Measurements from ENCODE around the gene CFAP410.

Gene CFAP410

GRCh38 chr21:44329971-44330681 is 9.1 kb downstream of the CFAP410 start:
- DNase-seq = no peak

DNA sequence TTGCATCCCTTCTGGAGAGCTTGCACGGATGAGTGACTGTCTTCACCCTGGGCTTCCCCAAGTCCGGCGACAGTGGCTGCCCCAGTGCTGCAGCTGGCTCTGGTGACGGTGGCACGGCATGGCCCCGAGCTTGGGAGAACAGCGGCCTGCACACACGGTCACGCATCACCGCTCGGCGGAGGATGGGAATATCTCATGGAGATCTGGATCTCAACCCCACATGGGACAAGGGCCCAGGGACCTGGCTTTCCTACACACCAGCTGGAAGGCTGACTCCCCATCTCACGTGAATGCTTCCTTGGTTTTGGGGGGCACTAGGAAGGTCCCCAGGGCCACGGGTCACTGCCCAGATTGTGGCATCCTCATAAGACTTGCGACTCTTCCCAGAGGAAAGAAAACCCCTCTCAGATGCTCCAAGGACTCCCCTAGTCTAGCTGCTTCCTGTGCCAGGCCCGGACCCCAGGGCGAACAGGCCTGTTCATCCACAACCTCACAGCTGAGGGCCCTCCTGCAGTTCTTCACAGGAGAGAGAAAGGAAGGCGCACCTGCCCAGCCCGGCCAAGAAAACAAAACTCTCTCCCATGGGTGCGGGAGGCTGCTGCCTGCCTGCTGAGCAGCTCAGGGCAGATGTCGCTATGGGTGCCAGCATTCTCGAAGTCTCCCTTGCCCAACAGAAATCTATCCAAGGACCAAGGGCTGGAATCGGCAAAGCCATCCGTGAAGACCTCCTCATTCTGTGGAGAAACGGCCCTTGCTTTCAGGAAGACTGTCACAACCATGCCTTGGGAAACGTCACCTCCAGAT is 9.9 kb downstream of the CFAP410 start:
- DNase-seq = no peak

DNA sequence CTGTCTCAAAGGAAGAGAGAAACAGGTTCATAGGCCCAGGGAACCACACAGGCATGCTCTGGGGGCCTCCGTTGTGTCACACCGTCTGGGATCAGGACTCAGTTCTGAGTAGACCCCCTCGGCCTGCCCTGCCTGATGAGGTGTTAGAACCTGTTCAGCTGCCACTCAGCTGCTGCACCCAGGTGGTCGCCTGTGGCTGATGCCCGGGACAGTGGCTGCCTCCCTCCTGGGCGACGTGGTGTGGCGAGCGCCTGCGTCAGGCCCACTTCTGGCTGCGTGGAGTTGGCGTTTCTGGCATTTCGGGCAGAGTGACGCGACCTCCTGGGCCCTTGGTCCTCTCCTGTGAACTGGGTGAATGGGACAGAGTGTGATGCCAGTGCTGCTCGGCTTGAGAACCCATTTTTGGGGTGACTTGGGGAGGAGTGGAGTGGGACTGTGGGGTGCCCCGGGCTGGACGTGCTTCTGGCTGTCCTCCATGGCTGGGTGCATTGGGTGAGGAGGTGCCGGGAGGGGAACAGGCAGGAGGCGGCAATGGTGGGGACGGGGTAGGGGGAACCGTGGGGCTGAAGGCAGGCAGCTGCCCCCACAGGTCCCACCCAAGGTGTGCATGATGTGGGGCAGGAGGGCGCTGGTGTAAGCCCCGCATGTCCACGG is 10.8 kb downstream of the CFAP410 start:
- no peak for DNase-seq

GRCh38 chr21:44327603-44327974 is 11.6 kb downstream of the CFAP410 start:
- no peak for DNase-seq

GRCh38 chr21:44326716-44327602 is 12.2 kb downstream of the CFAP410 start:
- no peak for DNase-seq

DNA sequence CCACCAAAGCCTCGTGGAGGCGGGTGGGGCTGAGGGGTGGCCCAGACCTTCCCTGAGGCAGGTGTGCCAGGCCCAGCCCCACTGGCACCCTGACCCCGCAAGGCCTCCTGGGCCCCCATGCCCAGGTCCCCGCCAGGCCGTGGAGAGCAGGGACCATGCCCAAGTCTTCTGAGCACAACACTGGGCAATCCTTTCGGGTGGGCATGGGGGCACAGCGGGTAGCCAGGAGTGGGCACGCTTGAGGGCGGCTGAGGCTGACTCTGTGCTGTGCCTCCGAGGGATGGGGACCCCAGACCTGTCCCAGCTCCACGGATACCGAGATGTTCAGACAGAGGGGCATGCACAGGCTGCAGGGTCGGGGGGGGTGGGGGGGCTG is 12.9 kb downstream of the CFAP410 start:
- DNase-seq = no peak

GRCh38 chr21:44325386-44326271 is 13.6 kb downstream of the CFAP410 start:
- DNase-seq = no peak

- no peak for DNase-seq
Observed at GRCh38 chr21:44324854-44325107, 14.4 kb downstream of the CFAP410 start.

- no peak for DNase-seq
Observed at GRCh38 chr21:44324106-44324853, 14.9 kb downstream of the CFAP410 start.

DNA sequence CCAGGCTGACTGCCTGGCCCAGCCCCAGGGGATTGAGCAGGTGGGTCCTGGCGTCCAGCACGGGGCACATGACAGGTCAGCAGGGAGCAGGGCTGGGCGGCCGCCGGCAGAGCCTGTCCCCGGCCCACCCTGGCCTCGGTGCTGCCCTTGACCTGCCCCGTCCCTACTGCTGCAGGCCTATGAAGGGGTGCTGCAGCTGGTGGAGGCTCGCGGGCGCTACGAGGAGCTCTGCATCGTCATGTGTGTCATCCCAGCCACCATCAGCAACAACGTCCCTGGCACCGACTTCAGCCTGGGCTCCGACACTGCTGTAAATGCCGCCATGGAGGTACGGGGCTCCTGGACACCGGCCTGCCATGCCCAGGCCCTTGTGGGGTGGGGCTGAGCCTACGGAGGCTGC is 15.6 kb downstream of the CFAP410 start:
- no peak for DNase-seq

DNA sequence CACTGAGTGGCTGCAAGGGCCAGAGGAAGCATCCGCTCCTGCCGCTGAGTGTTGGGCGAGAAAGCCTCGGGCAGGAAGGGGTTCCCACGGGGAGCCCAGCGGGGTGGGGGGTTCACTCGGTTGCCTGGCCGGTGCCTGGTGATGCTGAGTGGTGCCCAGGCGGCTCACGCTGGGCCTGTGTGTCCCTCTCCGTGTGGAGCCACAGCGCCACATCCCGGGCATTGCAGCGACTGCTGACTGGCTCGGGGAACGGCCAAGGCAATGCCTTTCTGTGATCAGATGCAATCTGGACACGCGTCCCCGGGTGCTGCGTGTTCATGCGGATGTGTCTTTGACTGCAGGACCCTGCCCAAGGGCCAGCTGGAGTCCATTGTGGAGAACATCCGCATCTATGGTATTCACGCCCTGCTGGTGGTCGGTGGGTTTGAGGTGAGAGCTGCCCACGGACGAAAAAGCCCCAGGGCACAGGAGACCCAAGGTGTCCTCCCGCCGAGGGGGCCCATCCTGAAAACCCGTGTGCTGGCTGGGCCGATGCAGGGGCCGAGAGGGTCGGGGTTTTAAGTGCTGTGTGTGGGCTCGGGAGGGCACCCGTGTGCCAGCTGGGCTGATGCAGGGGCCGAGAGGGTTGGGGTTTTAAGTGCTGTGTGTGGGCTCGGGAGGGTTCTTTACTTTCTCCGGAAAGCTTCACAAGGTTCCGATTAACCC is 16.4 kb downstream of the CFAP410 start:
- no peak for DNase-seq

DNA sequence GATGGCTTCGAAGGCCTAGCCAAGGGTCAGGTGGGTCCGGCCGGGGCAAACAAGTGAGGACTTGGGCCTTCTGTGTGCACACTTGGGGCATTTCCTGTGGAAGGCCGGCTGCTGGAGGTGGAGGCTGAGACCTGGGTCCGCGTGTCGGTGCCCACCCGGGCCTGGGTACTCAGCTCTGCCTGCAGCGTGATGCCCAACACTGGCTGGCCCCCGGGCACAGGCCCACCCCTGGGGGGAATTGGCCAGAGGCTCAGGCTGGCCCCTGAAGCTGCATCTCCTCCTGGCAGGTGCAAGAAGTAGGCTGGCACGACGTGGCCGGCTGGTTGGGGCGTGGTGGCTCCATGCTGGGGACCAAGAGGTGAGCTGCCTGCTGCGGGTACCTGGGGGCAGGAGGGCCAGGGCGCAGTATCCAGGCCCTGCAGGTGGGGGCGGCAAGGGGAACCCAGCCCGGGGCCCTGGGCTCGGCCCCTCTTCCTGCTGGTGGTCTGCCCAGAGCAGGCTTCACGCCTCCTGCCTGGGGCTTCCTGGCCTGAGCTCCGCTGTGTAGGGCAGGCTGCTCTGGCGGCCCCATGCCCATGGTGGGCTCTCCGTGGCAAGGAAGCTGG is 17.2 kb downstream of the CFAP410 start:
- no peak for DNase-seq

GRCh38 chr21:44320847-44321246 is 18.3 kb downstream of the CFAP410 start:
- DNase-seq = no peak

DNA sequence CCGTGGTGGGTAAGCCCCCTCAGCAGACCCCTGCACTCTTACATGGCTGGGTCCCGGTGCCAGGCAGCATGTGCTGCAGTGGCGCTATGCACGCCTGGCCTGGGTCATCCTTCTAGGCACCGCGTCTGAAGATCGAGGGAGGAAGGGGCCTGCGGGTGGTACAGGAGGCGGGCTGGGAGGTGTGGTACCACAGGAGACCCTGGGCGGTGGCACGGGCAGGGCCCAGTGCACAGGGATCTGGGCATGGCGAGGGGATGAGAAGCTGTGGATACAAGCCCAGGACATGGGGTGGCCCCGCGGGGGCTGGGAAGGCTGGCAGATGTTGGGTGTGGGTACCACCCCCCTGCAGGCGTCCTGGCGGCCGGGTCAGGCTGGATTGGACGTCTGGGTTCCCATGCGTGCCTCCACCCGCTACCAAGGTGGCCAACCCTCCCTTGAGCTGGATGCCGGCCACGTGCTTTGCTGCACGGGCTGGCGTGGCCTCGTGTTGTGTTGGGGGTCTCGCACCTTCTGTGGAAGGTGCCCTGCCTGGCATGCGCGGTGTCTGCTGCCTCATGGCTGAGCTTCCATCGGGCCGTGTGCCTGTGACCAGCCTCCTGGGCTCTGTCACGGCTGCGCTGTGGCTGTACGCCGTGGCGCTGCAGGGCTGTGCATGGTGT is 19.7 kb downstream of the CFAP410 start:
- no peak for DNase-seq

DNA sequence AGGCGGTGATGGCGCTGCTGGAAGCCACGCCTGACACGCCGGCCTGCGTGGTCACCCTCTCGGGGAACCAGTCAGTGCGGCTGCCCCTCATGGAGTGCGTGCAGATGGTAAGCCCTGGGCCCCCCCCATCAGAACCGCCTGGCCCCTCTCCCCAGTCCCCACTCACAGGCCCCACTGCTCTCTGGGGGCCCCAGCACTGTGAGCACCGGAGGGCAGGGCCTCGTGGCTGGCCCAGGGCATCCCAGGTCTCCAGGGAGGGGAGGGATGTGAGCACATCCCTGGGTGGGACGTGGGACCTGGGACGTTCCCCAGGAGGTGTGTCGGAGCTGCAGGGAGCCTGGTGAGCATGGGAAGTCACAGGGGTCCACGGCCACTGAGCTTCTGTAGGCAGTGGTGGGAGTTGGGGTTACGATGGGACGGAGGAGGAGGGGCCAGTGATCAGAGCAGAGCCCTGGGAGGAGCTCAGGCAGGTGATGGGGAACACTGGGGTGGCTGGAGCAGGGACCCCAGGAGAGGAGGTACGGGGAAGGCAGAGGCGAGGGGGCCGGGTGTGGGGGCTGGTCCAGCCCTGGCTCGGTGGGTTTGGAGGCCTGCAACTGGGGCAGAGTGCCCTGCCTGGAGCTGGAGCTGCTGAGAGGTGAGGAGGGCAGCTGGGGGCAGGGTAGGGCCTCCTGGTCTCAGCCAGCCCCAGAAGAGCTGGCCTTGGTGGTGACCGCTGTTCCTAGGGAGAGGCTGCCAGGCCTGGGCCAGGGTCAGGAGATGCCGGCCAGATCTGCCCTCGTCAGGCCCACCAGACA is 20.5 kb downstream of the CFAP410 start:
- DNase-seq = no peak

GRCh38 chr21:44317871-44318270 is 21.3 kb downstream of the CFAP410 start:
- no peak for DNase-seq

- DNase-seq = no peak
Observed at GRCh38 chr21:44317241-44317782, 21.9 kb downstream of the CFAP410 start.

GRCh38 chr21:44316277-44316900 is 22.8 kb downstream of the CFAP410 start:
- DNase-seq = no peak

All from CD4-positive, alpha-beta T cell treated with Interleukin-21 for 1 hour (primary cell).